Suppressor macrophage treated with lipopolysaccharide for 4 hours (primary cell): ENCODE results near the gene SIPA1.
A peak's percentile ranks its signal among the peaks of the same experiment; 100 is the strongest.

ENCODE experiments used
- DNase-seq: peaks from one replicate; pipeline ENCODE4 v3.0.0-alpha.2; 2020

The SIPA1 gene

GRCh38 chr11:65637794-65638419 is at the start of gene SIPA1:
Gene SIPA1, plus strand, starts transcription at chr11:65638101. Its CDS starts 2,821 bp downstream, at chr11:65640922.
- DNase-seq, result peak; percentile 91

- peak; percentile 86 for DNase-seq
These were observed 49.5 kb upstream of the SIPA1 start for GRCh38 chr11:65588199-65589054.

GRCh38 chr11:65589444-65590239 is 48.3 kb upstream of the SIPA1 start:
- DNase-seq, result no peak

- no peak for DNase-seq
These were observed 47.6 kb upstream of the SIPA1 start for GRCh38 chr11:65590240-65590738.

GRCh38 chr11:65591939-65592857 is 45.7 kb upstream of the SIPA1 start:
- no peak for DNase-seq

- no peak for DNase-seq
These were observed 44.9 kb upstream of the SIPA1 start for GRCh38 chr11:65592858-65593517.

GRCh38 chr11:65593518-65594414 is 44.1 kb upstream of the SIPA1 start:
- peak; percentile 51 for DNase-seq

GRCh38 chr11:65595131-65595530 is 42.8 kb upstream of the SIPA1 start:
- DNase-seq, result no peak

- DNase-seq, result no peak
These were observed 42.2 kb upstream of the SIPA1 start, which contains the start of gene KCNK7 for GRCh38 chr11:65595543-65596281. Gene KCNK7, minus strand, starts transcription at chr11:65595800. Its CDS starts 28 bp downstream, at chr11:65595772.

GRCh38 chr11:65596520-65596919 is 41.4 kb upstream of the SIPA1 start:
- no peak for DNase-seq

GRCh38 chr11:65598258-65598699 is 39.6 kb upstream of the SIPA1 start:
- DNase-seq, result no peak

GRCh38 chr11:65599216-65599954 is 38.5 kb upstream of the SIPA1 start:
- no peak for DNase-seq

- DNase-seq, result no peak
These were observed 38.0 kb upstream of the SIPA1 start for GRCh38 chr11:65599955-65600246.

- no peak for DNase-seq
These were observed 33.6 kb upstream of the SIPA1 start for GRCh38 chr11:65604258-65604657.

- peak; percentile 41 for DNase-seq
These were observed 30.9 kb upstream of the SIPA1 start for GRCh38 chr11:65606876-65607613.

GRCh38 chr11:65607614-65608426 is 30.1 kb upstream of the SIPA1 start:
- no peak for DNase-seq

GRCh38 chr11:65609229-65609628 is 28.7 kb upstream of the SIPA1 start:
- DNase-seq, result no peak
